HG03442 (cell line): ENCODE results near the gene C2CD4B.

ENCODE experiments used
- ATAC-seq: cut with Tn5 transposase; IDR thresholded peaks from one replicate; pipeline ENCODE4 v1.9.1; 2021; ENCODE audit warnings: mild to moderate bottlenecking, moderate library complexity; ENCODE audit not compliant: unreplicated experiment

The C2CD4B gene, protein sequence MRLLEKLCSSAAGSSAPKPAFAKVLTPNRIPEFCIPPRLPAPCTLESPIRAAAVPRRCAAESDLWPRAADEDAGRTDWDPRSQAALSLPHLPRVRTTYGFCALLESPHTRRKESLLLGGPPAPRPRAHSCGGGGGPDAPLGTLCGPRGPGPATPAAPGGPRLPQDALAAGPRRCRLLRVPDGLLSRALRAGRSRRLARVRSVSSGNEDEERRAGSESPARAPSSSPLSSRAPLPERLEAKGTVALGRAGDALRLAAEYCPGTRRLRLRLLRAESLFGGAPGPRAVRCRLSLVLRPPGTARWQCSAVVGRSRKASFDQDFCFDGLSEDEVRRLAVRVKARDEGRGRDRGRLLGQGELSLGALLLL

DNA sequence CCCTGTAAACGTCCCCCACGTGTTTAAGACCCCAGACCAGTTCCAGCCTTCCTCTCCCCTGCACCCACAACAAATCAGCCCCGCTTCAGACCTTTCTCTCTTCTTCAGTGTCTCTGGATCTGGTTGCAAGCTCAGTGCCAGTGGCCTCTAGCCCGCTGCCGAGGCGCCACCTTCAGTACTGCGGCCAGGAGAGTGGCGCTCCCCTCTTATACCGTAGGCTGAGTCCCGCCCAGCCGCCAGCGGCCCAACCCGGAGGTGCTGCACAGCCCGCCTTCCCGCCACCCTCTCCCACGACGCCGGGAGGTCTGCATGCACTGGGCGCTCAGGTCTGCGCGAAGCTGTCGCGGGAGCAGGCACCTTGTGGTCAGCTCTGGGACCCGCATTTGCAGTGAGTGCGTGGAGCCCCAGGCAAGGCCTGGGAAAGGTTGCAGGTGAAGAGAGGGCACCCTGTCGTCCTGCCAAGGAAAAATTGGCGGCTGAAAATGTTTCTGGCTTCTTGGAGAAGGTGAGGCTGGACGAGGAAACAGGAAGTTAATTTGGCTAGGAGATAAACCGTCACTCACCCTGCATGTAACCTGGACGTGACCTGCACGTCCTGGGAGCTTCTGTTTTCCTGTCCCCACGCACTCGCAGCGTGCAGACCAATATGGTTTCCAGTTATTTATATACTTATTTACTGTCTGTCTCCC lies at the start of gene C2CD4B:
C2CD4B (minus strand) TSS at position 182 of the 689 bp plus-strand sequence. CDS start 301 bp downstream, outside the sequence.
- no peak for ATAC-seq

DNA sequence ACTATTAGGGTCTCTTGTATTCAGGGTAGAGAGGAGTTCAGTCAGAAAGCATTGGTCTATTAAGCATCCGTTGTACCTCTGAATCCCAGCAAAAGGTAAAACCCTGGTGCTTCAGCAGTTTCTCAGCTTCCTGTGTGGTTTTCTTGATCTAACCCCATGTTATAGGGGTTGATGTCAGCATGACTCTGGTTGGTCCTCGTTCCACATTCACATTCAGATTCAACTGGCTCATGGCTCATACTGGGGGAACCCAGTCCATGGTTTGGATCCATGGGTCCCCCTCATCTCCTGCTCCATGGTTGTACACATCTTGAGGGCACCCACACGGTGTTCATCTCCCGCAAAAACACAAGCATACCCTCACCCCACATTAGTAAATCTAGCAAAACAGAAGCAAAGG lies 47.7 kb upstream of the C2CD4B start:
- ATAC-seq: no peak

DNA sequence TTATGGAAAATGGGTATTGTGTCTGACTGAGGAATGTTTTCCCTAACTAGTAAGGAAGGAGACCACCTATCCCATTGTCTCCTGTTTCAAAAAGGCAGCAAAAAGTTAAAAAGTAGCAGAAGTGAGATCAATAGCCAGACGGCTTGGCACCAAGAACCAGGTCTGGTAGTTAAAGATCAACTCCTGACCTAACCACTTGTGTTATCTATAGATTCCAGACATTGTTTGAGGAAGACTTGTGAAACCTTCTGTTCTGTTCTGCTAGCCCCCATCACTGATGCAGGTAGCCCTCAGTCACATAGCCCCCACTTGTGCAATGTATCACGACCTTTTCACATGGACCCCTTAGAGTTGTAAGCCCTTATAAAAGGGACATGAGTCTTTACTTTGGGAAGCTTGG lies 46.3 kb upstream of the C2CD4B start:
- ATAC-seq: no peak

DNA sequence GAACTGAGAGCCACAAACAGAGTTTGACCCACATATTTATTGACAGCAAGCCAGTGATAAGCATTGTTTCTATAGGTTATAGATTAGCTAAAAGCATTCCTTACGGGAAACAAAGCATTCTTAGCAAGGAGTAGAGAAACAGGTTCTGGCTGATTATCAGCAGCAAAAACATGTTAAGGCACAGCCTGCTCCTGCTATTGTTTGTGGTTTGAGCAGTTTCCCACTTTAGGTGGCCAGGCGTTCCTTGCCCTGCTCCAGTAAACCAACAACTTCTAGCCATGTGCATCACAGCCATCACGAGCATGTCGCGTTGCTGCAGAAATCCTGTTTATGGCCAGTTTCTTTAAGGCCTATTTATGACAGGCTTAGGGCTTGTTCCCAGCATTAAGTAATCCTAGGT lies 44.7 kb upstream of the C2CD4B start:
- no peak for ATAC-seq

DNA sequence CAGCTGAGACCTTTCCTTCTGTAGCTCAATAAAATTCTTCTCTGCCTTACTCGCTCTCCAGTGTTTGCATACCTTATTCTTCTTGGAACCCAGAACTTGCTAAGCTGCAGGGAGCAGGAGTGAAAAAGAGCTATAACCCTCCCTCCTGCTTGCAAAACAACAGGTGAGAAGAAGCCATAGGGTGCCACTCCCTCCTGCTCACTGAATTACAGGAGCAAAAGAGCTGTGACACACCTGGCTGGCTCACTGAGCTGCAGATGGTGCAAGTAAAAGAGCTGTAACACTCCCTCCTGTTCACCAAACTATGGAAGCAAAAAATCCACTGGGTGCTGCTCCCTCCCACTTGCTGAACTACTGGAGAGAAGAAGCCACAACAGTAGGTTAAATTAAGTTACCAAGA lies 44.2 kb upstream of the C2CD4B start:
- ATAC-seq: no peak

DNA sequence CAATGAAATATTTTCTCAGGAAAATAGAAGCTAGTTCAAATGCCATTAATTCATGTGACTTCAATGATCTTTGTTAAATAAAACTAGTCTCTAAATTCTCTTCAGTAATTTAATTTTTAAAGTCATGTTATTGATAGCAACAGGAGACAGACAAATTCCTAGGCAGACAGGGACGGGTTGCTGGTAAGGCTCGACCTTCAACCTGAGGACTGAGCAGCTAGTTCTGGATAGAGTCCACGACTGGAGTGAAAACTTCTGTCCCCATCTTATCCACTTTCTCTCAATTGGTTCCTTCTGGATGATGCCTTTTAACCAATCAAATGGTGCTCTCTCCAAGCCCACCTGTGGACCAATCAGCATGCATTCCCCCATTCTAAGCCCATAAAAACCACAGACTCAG lies 43.8 kb upstream of the C2CD4B start:
- ATAC-seq: no peak

DNA sequence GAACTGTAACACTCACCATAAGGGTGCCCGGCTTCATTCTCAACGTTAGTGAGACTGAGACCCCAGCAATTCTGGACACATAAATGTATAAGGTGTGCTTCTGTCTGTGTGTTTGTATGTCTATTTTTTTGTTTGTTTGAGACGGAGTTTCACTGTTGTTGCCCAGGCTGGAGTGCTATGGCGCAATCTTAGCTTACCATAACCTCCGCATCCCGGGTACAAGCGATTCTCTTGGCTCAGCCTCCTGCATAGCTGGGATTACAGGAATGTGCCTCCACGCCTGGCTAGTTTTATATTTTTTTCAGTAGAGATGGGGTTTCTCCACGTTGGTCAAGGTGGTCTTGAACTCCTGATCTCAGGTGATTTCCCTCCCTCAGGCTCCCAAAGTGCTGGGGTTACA lies 43.3 kb upstream of the C2CD4B start:
- ATAC-seq: no peak

DNA sequence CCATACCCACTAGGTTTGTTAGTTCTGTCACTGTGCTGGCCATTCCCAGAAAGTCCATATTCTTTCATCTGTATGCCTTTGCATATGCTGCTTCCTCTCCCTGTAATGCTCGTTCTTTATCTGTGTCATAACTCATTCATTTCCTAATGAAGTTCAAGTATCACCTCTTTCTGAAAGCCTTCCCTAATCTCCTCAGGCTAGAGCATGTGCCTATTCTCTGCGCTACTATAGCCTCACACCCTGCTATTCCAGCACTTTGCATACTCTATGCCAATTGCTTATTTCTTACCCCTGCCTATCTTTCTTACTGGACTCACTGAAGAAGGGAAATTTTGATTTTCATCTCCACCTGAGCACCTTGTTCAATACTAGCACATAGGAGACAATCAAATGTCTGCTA lies 25.6 kb upstream of the C2CD4B start:
- ATAC-seq: no peak

DNA sequence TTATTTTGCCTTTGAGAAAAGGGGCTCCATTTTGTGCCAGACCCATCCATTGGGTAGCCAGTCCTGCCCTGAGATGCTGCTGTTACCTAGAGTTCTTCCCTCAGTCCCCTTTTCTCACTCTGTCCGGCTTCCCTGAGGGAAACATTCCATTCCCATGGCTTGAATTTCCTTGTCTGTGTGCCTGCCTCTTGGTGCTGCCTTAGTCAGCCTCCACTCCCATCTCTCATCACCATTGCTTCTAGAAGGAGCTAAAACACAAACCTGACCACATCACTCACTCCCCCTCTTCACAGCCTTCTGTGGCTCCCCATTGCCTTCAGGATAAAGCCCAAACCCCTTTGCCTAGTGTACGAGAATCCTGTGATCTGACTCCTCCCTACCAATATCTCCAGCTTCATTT lies 25.2 kb upstream of the C2CD4B start:
- ATAC-seq: no peak

DNA sequence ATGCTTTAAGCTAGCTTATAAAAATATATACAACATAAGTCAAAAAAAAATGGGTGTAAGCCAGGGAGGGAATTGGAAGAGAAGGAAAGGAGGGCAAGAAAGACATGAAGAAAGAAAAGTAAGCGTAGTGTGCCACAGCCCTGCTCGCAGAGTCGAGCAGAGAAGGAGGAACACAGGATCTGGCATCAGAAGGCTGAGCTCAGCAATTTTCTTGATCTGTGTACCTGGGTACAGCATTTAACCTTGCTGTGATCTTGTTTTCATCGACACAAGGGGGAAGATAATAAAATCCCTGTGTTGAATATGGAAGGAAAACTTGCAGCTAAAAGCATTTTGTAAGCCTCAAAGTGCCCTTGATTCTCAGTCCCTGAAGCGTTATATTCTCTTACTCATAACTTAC lies 23.7 kb upstream of the C2CD4B start:
- ATAC-seq: no peak

DNA sequence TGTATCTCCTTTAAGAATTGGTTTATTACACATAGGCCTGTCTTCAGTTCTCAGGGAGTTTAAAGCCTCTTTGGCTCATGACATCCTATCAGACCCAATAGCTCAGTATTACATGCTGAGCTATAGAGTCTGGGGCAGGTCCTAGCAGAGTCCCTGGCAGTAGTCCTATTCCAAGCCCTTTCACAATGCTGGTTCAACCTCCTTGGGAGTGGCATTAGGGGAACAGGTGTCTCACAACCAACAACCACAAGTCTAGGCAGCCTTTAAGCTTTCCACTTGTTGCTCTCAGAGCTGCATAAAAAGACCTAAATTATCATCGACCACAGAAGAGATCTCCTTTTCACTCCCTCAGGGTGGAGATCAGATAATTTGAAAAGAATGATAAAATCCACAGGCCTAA lies 22.8 kb upstream of the C2CD4B start:
- ATAC-seq: no peak

DNA sequence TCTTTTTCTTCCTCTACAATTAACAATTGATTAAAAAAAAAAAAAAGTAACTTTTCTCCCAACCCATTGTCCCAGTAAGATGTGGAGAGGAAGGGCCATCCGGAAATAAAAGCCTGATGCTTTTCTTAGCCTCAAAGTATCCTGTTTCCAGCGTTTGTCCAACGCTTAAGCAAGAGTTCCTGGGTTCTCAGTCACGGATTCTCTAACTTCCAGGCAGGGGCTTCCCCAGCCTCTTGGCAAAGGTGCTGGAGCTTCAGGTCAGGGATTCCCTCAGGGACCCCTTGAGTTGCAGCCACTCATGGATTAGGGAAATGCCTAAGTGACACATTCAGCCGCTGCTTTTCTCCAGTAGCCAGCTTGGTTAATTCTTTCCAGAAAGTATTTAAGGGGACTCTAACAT lies 22.3 kb upstream of the C2CD4B start:
- no peak for ATAC-seq

DNA sequence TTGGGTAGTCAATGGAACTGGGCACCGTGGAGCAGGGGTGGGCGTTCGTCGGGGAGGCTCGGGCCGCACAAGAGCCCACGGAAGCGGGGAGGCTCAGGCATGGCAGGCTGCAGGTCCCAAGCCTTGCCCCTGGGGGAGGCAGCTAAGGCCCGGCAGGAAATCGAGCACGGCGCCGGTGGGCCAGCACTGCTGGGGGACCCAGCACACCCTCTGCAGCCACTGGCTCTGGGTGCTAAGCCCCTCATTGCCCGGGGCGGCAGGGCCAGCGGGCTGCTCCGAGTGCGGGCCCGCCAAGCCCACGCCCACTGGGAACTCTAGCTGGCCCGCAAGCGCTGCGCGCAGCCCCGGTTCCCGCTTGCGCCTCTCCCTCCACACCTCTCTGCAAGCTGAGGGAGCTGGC lies 21.5 kb upstream of the C2CD4B start:
- ATAC-seq: no peak

DNA sequence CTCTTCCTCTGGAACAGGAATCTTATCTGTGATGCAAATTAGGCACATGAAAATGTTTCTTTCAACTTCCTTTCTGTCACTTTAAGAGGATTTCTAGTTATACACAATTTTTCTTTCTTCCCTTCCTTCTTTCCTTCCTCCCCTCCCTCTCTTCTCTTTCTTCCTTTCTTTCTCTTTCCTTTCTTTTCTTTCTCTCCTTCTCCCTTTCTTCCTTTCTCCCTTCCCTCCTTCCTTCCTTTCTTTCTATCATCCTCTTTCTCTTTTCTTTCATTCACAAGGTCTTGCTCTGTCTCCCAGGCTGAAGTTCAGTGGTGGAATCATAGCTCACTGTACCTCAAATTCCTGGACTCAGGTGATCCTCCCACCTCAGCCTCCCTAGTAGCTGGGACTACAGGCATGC lies 18.0 kb upstream of the C2CD4B start:
- no peak for ATAC-seq

DNA sequence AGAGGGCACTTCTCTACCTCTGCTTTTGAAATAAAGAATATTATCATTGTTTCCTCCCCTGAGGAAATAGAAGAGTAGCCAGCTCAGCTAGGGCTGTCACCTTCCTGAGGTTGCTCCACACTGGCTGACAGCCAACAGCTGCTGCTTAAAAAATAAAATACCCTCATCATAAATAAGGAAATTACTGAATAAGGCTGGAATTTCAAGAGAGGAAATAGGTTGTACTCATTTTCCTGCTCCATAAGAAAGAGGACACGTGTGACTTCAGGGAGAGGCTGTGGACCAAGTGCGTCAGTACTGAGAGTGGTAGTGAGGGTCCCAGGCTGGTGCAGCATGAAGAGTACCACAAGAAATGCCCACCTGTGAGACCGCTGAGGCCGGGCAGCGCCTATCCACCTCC lies 8.1 kb upstream of the C2CD4B start:
- no peak for ATAC-seq

DNA sequence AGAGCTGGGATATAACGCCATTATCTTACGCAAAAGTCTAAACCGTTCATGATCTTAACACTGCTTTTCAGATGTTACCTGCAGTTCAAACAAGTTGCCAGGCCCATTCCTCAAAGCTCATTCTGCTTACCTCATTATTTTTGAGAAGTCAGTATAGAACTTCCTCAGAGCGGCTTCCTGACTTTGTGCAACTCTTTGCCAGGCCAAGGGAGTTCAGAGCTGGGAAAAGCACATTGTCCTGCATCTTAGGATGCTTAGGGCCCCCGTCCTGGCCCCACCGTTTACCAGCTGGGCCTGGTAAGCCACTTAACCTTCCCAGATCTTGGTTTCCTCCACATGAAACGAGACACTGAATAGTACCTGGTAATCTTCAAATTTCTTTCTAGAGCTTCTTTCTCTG lies 6.8 kb upstream of the C2CD4B start:
- no peak for ATAC-seq

DNA sequence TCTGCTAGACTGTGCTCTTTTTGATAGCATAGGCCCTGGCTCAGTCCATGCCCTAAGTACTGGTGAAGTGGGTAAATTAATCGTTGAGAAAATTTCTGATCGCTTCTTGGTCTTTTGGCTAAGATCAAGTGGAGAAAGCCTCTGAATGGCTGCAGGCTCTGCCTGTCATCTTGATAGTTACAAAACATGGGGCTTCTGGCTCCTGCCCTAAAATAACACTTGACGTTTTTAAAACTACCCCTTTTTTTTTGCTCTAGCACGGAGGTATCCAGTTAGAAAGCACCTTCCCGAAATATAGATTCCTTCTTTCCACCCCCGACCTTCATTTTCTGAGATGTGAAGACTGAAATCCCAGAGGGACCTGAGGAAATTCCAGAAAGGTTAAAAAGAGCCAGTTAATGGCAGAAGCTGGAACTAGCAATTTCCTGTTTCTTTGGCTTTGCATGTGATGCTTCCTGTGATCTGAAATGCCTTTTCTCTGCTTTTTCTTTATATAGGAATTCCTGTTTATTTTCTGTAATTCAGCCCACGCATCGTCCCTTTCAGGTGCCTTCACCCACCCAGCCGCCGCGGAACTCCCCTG lies 799 bp upstream of the C2CD4B start:
- ATAC-seq: no peak

DNA sequence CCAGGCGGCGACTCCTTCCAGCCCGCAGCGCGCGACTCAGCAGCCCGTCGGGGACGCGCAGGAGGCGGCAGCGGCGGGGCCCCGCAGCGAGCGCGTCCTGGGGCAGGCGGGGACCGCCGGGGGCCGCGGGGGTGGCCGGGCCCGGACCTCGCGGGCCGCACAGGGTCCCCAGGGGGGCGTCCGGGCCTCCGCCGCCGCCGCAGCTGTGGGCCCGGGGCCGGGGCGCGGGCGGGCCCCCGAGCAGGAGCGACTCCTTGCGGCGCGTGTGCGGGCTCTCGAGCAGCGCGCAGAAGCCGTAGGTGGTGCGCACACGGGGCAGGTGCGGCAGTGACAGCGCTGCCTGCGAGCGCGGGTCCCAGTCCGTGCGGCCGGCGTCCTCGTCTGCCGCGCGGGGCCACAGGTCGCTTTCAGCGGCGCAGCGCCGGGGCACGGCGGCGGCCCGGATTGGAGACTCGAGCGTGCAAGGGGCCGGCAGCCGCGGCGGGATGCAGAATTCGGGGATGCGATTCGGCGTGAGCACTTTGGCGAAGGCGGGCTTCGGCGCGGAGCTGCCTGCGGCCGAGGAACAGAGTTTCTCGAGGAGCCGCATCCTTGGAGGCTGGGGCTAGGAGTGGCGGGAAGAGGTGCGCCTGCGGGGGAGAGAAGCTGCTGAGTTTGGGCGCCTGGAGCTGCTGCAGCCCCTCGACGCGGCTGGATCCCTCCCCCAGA lies 535 bp downstream of the C2CD4B start:
- ATAC-seq: no peak

DNA sequence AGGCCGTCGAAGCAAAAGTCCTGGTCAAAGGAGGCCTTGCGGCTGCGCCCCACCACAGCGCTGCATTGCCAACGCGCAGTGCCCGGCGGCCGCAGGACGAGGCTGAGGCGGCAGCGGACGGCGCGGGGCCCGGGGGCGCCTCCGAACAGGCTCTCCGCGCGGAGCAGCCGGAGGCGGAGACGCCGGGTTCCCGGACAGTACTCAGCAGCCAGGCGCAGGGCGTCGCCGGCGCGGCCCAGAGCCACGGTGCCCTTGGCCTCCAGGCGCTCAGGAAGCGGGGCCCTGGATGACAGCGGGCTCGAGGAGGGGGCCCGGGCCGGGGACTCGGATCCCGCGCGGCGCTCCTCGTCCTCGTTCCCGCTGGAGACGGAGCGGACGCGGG lies 1.1 kb downstream of the C2CD4B start:
- ATAC-seq: no peak

DNA sequence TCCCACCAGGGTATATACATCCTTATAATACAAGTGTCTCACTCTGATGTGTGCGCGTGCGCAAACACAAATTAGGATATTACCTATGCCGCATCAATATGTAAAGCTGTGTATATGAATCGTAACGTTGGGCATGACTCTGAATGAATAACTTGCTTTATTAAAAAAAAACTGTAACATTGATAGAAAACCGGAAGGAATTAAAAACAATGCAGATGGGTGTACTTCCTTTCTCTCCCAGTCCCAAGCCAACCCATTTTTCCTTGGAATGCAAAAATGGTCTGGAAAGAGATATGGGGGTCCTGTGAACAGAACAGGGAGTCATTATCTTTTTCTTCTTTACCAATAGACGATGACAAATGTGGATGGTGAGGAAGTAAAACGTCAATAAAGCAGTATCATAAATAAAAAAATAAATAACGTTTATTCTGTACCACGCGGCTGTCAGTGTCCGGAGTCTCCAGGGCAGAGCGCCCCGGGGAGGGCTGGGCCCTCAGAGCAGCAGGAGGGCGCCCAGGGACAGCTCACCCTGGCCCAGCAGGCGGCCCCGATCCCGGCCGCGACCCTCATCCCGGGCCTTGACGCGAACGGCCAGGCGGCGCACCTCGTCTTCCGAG lies 1.6 kb downstream of the C2CD4B start:
- no peak for ATAC-seq

DNA sequence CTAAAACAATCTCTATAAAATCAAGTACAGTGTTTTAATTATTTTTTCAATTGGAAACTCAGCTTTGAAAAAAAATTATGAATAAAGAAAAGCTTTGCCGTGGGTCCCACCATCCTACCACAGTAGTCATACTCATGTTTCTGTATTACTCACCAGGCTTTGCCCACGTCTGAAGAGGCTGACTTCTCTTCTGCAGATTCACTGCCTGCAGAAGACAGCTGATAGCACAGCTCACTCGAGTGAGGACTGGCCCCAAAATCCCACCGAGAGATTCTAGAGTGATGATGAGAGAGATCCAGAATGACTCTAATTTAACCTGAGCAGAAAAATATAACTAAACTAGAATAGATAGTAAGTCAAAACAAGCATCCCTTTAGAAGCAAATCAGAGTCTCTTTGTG lies 11.9 kb downstream of the C2CD4B start:
- no peak for ATAC-seq
